BJ (cell line): ENCODE data around the gene DECR2. TPM values are rescaled to one million over a fixed set of nuclear protein-coding genes. Genes with fewer than 3 reads are reported as not detected.

Source experiments
- CTCF ChIA-PET: fragments of 350-600 bp; formaldehyde crosslinking; extraction: SDS; loops from one replicate; lab custom pipeline; 2021; ENCODE audit warnings: antibody characterized with exemption, inconsistent platforms; lab: Yijun Ruan, JAX
- POLR2A ChIA-PET: fragments of 300-600 bp; sonication (Branson Sonifier 250); formaldehyde crosslinking; extraction: SDS; loops from one replicate; lab custom pipeline; 2021; ENCODE audit warnings: antibody characterized with exemption; lab: Charles Lee
- DNase-seq: peaks from one replicate; pipeline ENCODE4 v3.0.0-alpha.2; 2011; ENCODE audit warnings: low read depth
- H3K27me3 ChIP-seq: 2 replicates; pipeline ENCODE4 v1.6.0; 2011; ENCODE audit warnings: low read length; ENCODE audit not compliant: control insufficient read depth, insufficient read depth
- H3K36me3 ChIP-seq: 2 replicates; pipeline ENCODE4 v1.5.1; 2011; ENCODE audit warnings: low read length; ENCODE audit not compliant: control insufficient read depth, insufficient read depth
- H3K4me3 ChIP-seq: 2 replicates; pipeline ENCODE4 v1.5.1; 2011; ENCODE audit warnings: low read depth, mild to moderate bottlenecking, control low read depth, low read length
- polyA plus RNA-seq: library from polyadenylated mRNA; depleted of rRNA; stranded (reverse); fragments of >200 nt; gene quantifications from 2 replicates; pipeline ENCODE4 v1.2.3, GENCODE V29; 2011
- TF ChIP-seq, protein P1 (sequence below): IDR thresholded peaks from 2 replicates; pipeline ENCODE4 v1.5.1; 2011; ENCODE audit warnings: low read depth, mild to moderate bottlenecking, control low read depth, inconsistent platforms, low read length, moderate library complexity; ENCODE audit not compliant: insufficient read depth

DECR2 gene
- polyA plus RNA-seq, 1 experiment: 23.6 TPM

- H3K4me3 ChIP-seq: peak within 1 kb of the TSS; percentile 87
- no peaks in the 10 kb centered on the region for H3K27me3 ChIP-seq
- TF ChIP-seq, protein P1, sequence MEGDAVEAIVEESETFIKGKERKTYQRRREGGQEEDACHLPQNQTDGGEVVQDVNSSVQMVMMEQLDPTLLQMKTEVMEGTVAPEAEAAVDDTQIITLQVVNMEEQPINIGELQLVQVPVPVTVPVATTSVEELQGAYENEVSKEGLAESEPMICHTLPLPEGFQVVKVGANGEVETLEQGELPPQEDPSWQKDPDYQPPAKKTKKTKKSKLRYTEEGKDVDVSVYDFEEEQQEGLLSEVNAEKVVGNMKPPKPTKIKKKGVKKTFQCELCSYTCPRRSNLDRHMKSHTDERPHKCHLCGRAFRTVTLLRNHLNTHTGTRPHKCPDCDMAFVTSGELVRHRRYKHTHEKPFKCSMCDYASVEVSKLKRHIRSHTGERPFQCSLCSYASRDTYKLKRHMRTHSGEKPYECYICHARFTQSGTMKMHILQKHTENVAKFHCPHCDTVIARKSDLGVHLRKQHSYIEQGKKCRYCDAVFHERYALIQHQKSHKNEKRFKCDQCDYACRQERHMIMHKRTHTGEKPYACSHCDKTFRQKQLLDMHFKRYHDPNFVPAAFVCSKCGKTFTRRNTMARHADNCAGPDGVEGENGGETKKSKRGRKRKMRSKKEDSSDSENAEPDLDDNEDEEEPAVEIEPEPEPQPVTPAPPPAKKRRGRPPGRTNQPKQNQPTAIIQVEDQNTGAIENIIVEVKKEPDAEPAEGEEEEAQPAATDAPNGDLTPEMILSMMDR: peak; percentile 35; the same call in 1 of the 2 replicates
- H3K36me3 ChIP-seq: no peaks in the 10 kb centered on the region
- DNase-seq: no peak
- POLR2A ChIA-PET: no interaction called here
- CTCF ChIA-PET: interaction anchor here (1.0 kb wide), 1 partner anchor 33 kb away, joined by 3 read pairs; no protein-coding TSS in a partner anchor
Measured at GRCh38 chr16:425082-425718, 23.5 kb downstream of the DECR2 start, which contains the start of gene RAB11FIP3. TSS of gene RAB11FIP3 (plus strand) at chr16:425649. CDS start at chr16:426007, 358 bp downstream.

DNA sequence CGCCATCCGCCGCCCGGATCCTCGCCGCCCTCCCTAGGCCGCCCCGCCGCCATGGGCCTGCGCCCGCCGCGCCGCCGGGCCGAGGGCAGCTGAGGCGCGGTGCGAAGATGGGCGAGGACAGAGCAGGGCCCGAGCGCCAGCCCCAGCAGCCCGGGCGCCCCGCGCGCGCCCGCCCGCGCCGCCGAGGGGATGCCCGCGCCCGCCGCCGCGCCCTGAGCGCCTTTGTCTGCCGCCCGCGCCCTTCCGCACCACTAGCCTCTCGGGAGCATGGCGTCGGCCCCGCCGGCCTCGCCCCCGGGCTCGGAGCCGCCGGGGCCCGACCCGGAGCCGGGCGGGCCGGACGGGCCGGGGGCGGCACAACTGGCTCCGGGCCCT is 24.0 kb downstream of the DECR2 start:
- TF ChIP-seq, protein P1: no peak
- DNase-seq: no peak
- H3K36me3 ChIP-seq: no peaks in the 10 kb centered on the region
- ChIA-PET POLR2A (interaction anchor here (0.6 kb wide), 1 partner anchor 73 kb away, joined by 18 read pairs; no protein-coding TSS in a partner anchor), CTCF (interaction anchor here (1.0 kb wide), 1 partner anchor 34 kb away, joined by 3 read pairs; no protein-coding TSS in a partner anchor)
- no peaks in the 10 kb centered on the region for H3K27me3 ChIP-seq
- peak overlapping the region; percentile 87 for H3K4me3 ChIP-seq

DNA sequence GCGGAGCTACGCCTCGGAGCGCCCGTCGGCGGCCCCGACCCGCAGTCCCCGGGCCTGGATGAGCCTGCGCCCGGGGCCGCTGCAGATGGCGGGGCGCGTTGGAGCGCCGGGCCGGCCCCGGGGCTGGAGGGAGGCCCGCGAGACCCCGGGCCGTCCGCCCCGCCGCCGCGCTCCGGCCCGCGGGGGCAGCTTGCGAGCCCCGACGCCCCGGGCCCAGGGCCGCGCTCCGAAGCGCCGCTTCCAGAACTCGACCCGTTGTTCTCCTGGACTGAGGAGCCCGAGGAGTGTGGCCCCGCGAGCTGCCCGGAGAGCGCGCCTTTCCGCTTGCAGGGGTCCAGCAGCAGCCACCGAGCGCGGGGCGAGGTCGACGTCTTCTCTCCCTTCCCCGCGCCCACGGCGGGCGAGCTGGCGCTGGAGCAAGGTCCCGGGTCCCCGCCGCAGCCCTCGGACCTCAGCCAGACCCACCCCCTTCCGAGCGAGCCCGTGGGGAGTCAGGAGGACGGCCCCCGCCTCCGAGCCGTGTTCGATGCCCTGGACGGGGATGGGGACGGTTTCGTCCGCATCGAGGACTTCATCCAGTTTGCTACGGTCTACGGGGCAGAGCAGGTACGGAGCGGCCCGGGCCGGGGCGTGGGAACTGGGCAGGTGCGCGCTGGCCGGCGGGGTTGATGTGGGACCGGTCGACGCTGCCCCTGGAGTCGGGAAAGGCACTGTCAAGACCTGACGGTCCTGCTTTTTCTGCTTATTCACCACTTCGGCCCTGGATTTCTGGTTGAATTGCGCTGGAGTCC is 24.6 kb downstream of the DECR2 start:
- Histone ChIP-seq H3K4me3 (peak overlapping the region; percentile 87), H3K27me3 (no peaks in the 10 kb centered on the region), H3K36me3 (no peaks in the 10 kb centered on the region)
- DNase-seq: no peak
- TF ChIP-seq, protein P1: no peak
- ChIA-PET POLR2A (interaction anchor here (0.6 kb wide), 2 partner anchors 39 to 73 kb away, joined by 3 to 18 read pairs; no protein-coding TSS in a partner anchor), CTCF (no interaction called here)

- Histone ChIP-seq H3K4me3 (peak overlapping the region; percentile 87), H3K36me3 (no peaks in the 10 kb centered on the region), H3K27me3 (no peaks in the 10 kb centered on the region)
- ChIA-PET POLR2A (interaction anchor here (0.6 kb wide), 1 partner anchor 40 kb away, joined by 3 read pairs; no protein-coding TSS in a partner anchor), CTCF (no interaction called here)
- TF ChIP-seq, protein P1: no peak
- DNase-seq: no peak
Measured at GRCh38 chr16:426906-427249, 25.2 kb downstream of the DECR2 start.

DNA sequence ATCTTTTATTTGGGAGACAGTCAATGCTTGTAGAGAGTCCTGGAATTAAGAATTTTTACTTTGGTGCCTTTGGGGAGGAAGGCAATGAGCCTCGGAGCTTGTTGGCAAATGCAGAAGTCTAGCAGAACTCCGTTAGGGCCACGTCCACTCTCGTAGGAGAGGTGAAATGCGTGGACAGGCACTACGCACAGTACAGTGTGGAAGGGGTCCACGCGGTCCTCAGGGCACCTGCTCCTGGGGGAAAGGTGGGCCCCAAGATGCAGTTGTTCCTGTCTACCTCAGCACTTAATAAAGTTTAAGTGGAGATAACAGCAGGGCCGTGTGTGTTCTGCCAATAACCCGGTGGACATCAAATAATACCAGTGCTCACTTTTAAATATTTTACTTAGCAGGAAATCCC is 25.6 kb downstream of the DECR2 start:
- no peak for DNase-seq

More for the DNA sequence above, 25.6 kb downstream of the DECR2 start:
- peak overlapping the region; percentile 87 for H3K4me3 ChIP-seq
- H3K27me3 ChIP-seq: no peaks in the 10 kb centered on the region
- H3K36me3 ChIP-seq: no peaks in the 10 kb centered on the region
- POLR2A ChIA-PET: interaction anchor here (0.6 kb wide), 1 partner anchor 40 kb away, joined by 3 read pairs; no protein-coding TSS in a partner anchor
- CTCF ChIA-PET: no interaction called here
- TF ChIP-seq, protein P1: no peak
